Urothelium cell line (cell line): ENCODE results near the gene FAM184B.
A peak's percentile ranks its signal among the peaks of the same experiment; 100 is the strongest.

Source experiments
- DNase-seq: peaks from one replicate; pipeline ENCODE4 v3.0.0; 2011; ENCODE audit warnings: low spot score, mixed read lengths
- FAIRE-seq: peaks from 2 replicates; lab custom pipeline; 2011; peaks lifted over from hg19 to GRCh38; lab: Jason Lieb, UNC

FAM184B gene

DNA sequence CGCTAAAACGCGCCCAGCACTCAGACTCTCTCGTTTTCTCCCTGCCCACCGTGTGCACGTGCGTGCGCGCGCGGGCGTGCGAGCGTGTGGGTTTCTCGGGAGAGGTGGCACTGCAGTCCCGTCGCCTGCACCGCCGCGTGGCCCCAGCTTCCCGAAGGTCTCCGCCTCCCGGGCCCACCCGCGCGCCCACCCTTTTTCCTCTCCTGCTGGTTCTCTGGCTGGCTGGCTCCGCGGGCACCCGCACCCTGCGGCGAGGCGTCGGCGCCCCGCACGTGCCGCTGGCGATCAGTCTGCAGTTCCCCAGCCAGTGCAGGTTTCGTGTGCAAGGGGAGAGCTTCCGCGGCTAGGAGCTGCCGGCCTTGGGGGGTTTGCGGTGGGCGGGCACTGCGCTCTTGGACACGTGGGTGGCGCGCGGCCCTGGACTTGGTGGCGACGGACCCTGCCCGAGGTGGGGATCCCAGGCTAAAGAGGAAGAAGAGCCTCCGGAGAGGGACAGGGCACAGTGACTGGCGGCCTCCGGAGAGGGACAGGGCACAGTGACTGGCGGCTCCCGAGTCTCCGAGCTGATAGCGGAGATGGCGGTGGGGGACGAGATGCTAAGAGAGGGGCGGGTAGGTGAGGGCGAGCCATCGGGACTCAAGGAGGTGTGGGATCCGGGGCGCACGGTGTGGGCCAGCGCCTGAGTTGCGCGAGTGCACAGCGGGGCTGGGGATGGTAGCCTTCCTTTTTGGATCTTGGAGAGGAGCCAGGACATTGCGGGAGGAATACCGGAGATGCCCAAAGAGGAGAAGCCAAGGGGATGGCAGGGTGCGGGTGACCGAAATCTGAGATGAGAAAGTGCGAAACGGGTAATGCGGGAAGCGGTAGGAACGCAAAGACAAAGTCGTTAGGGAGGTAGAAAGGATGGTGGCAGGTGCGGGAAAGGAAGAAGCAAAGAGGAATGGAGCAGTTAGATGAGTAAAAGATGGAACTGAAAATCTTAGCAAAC lies at the start of gene FAM184B:
FAM184B (minus strand) TSS at position 322 of the 988 bp plus-strand sequence. CDS start 322 bp downstream, outside the sequence.
- DNase-seq (no peak), FAIRE-seq (no peak)

DNA sequence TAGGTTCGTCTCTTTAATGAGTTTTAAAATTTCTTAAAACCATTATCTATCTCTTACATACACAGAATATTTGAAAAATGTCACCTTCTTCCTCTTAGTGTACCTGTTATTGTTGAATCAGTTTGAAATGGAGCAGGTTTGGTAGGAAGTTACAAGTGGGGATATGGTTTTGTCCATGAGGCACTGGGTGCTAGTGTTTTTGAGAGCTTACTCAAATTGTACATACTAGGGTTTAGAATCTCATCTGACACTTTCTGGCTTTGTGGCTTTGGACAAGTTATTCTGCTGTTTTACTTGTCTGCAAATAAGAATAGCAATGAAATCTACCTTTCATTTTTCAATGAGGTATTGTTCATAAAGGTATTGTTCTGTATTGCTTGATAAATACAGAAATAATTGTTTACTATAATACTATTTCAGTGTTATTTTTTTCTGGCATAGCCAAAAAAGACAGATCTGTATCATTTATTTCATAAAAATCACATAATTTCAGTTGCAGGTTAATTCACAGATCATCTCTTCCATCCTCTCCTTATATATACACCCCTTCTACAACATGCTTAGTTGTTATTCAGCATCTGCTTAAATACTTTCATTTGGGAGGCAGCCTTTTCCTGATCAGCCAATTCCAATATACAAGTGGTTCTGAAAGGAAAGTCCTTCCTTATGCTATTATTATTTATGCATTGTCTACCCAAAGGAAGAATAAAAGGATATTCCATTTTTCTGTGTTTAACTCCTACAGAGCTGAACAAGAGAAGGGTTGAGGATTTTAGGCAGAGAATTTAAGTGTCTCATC lies 42.6 kb upstream of the FAM184B start:
- no peak for FAIRE-seq
- DNase-seq = no peak

DNA sequence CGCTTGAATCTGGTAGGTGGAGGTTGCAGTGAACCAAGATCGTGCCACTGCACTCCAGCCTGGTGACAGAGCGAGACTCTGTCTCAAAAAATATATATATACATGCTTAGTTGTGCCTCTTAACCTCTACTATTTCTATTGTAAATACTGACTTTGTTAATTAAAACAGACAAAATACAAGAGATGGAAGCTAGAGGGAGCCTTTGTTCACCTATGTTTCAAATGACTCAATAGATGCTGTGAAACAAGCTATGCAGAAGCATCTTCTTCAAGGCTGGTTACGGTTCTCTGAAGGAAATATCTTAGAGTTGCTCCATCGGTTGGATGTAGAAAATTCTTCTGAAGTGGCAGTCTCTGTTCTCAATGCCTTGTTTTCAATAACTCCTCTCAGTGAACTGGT lies 35.6 kb upstream of the FAM184B start:
- peak; percentile 2 for DNase-seq
- no peak for FAIRE-seq

GRCh38 chr4:17816142-17816541 lies 34.7 kb upstream of the FAM184B start:
- no peak for FAIRE-seq

DNA sequence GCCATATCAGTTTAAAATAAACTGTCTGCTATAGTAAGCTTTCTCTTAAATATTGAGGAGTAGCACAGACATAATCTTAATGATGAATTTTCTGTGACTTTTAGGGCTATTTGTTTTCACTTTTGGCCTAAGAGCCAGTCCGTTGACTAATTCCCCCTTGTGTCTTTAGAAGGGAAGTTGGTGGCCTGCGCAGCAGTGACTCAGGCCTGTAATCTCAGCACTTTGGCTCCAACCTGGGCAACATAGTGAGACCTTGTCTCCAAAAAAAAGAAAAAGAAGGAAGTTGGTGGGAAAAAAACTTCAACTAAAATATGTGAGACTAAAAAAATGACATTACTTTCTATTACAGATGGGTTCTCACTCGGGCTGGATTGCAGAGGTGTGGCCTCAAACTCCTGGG lies 32.7 kb upstream of the FAM184B start:
- no peak for DNase-seq
- FAIRE-seq = no peak

More at GRCh38 chr4:17816142-17816541, 34.7 kb upstream of the FAM184B start:
- DNase-seq = no peak

DNA sequence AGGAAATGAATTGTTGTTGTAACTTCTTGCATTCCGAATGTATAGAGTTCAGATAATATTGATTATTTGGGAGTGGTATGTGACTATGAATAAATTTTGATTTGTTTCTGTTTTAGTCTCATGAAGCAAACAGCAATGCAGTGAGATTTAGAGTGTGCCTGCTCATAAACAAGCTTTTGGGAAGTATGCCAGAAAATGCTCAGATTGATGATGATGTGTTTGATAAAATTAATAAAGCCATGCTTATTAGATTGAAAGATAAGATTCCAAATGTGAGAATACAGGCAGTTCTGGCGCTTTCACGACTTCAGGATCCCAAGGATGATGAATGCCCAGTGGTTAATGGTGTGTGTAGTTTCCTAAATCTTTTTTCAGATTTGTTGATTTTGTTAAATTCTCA lies 31.4 kb upstream of the FAM184B start:
- no peak for DNase-seq
- FAIRE-seq = no peak

DNA sequence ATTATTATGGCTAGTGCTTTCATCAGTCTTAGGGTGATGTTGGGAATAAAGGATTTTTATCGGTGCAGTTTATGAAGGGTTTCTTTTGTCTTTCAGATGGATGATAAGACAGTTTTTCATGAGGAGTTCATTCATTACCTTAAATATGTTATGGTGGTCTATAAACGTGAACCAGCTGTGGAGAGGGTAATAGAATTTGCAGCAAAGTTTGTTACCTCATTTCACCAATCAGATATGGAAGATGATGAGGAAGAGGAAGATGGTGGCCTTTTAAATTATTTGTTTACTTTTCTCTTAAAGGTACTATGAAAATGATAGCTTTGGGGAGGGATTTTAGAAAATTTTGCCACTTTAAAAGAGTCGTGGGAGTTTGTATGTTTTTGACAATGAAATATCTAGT lies 30.7 kb upstream of the FAM184B start:
- no peak for FAIRE-seq

GRCh38 chr4:17811078-17811603 lies 29.7 kb upstream of the FAM184B start:
- no peak for FAIRE-seq
- no peak for DNase-seq

More for the DNA sequence above, 30.7 kb upstream of the FAM184B start:
- no peak for DNase-seq

GRCh38 chr4:17810260-17811077 lies 29.0 kb upstream of the FAM184B start, which contains the start of the genes DCAF16 and NCAPG:
Gene DCAF16 (minus strand): TSS chr4:17810757. CDS start chr4:17804141, 6,616 bp downstream.
Gene NCAPG (plus strand): TSS chr4:17810979. CDS start chr4:17811078, 99 bp downstream.
- peak; percentile 93 for DNase-seq
- FAIRE-seq = peak; percentile 27

- FAIRE-seq = no peak
- DNase-seq = no peak
These were observed 28.2 kb upstream of the FAM184B start for GRCh38 chr4:17809667-17810066.

- DNase-seq (no peak), FAIRE-seq (no peak)
These were observed 26.0 kb upstream of the FAM184B start for GRCh38 chr4:17807446-17807845.

DNA sequence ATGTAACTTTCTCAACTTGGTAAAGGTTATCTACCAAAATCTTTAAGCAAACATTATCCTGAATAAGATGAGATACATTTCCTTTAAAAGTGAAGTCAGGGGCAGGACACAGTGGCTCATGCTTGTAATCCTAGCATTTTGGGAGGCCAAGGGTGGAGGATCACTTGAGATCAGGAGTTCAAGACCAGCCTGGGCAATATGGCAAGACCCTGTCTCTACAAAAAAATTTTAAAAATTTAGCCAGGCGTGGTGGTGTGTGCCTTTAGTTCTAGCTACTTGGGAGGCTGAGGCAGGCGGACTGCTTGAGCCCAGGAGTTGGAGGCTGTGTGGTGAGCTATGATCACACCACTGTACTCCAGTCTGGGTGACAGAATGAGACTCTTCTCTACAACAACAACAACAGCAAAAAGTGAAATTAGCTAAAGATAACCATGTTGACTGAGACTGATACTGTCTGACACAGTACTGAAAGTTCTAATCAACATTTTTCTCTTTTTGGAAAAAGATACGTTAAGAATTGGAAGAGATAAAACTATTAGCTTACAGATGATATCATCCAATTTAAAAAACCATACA lies 24.2 kb upstream of the FAM184B start:
- FAIRE-seq = no peak
- no peak for DNase-seq

- FAIRE-seq (no peak), DNase-seq (no peak)
These were observed 16.4 kb upstream of the FAM184B start for GRCh38 chr4:17797808-17798207.

DNA sequence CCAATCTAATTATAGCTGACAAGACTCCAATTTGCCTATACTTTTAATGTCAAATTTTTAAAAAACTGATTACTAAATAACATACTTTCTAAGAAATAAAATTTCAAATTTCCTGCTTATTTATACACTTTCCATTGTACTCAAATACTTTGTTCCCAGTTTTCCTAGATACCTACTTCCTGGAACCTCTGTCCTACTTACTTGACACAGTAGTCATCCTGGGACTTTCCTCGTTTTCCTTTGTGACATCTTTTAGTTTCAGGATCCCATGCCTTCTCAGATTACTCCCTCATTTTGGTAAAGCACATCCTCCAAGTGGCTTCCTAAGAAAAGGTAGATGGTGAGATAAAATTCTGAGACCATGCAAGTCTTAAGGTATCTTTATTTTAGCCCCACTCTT lies 13.3 kb upstream of the FAM184B start:
- FAIRE-seq (no peak), DNase-seq (no peak)

- DNase-seq = no peak
- no peak for FAIRE-seq
These were observed 7.5 kb upstream of the FAM184B start for GRCh38 chr4:17788956-17789355.

DNA sequence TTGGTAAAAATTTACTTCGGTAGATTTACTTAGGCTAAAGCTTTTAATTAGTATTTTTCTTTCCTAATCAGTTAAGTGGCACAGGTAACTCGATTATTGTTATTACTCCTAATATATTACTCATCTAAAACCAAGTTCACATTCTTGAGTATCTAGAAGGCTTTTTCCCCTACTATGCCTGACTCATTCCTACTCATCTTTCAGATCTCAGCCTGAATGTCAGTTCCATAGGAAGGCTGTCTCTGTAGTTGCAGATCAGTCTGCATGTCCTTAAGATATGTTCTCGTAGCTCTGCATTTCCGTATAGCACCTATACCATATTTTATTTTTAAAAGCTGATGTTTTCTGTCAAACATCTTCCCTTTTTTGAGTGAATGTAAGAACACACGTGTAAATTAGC lies 5.9 kb upstream of the FAM184B start:
- no peak for DNase-seq
- FAIRE-seq = no peak

DNA sequence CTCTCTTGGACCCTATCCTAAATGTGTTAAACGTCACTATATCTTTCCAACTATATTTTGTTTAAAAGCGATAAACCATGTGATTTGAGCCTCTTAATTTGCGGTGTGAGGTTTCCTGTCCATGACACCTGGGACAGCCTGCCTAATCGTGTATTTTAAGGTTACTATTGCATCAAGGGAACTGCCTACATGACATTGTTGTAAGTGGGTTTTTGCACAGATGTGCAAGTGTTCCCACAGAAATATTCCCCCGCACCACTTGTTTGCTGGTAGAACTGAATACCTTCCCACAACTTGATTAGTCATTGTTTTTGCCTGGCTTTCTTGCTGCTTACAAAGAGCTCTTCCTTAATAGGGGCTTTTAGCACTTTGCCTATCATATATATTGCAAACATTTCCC lies 5.1 kb upstream of the FAM184B start:
- no peak for DNase-seq
- FAIRE-seq = no peak

DNA sequence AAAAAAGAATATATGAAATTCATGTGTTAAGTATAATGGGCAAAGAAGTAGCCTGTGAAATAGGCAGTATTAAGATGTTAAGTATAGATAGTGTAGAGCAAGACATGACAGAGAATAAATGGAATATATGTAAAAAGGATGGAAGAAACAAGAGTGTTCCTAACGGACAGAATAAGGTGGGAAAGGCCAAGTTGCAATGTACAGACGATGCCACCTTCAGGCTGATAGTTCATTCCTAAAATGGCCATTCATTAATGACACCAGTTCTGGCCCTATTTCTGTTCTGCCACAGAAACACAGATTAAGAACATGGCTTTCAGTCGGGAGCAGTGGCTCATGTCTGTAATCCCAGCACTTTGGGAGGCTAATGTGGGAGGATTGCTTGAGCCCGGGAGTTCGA lies 4.4 kb upstream of the FAM184B start:
- FAIRE-seq = no peak
- no peak for DNase-seq

GRCh38 chr4:17780501-17781299 lies 721 bp downstream of the FAM184B start:
- DNase-seq (no peak), FAIRE-seq (no peak)
